HG02623 (cell line): ENCODE data around the gene GARS1.
"Not testable (repeated sequence)": the region's sequence is repeated elsewhere in the genome, so short reads cannot be mapped to it uniquely, and the experiment has no call there.

Experiments used
- ATAC-seq: cut with Tn5 transposase; IDR thresholded peaks from one replicate; pipeline ENCODE4 v1.9.1; 2021; ENCODE audit warnings: moderate library complexity; ENCODE audit not compliant: unreplicated experiment

Gene GARS1

DNA sequence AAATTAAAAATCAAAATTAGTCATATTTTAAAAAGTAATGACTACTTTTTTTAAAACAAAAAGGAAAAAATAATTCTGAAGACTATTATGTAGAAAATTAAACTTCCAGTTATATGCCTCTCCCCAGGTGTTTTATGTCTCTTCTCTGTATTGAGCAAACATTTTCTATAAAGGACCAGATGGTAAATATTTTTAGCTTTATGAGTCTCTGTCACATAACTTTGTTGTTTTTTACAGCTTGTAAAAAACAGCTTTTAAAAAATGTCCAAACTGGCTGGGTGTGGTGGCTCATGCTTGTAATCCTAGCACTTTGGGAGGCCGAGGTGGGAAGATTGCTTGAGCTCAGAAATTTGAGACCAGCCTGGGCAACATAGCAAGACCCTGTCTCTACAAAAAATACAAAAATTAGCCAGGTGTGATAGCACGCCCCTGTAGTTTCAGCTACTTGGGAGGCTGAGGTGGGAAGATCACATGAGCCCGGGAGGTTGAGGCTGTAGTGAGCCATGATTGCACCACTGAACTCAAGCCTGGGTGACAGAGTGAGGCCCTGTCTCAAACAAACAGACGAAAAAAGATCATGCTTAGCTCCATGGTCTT lies 23.5 kb downstream of the GARS1 start:
- ATAC-seq: no peak

DNA sequence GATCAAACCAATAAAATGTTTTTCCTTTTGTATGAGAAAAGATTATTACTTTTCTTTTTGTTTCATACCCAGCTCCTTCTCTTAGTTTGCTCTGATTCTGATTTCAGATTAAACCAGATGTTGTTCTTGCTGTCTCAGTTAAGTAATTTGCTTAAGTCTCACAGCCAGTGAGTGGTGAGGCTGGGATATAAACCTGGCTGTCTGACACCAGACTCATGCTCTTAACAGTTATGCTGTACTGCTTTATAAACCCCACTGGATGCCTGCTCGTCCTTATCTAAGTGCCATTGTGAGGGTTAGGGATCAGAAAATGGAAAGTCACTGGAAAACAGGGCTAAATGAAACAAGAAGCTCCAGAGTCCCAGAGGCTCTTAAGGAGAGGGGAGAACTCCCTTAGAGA lies 24.3 kb downstream of the GARS1 start:
- no peak for ATAC-seq

DNA sequence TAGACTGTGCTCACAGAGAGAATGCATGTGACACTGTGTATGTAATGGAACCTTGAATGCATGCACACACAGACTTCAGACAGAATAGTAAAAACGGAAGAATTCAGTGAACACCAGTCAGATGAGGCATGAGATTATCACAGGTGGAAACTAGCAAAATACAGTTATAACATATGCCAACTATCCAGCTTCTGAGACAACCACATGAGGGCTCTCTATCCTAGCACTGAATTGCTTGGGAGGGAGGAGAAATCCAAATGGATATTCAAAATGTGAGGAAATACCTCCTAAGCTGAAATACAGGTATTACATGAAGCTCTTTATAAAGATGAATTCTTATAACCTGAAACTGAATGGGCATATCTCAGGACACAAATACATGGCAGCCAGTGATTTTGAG lies 30.6 kb downstream of the GARS1 start:
- no peak for ATAC-seq

DNA sequence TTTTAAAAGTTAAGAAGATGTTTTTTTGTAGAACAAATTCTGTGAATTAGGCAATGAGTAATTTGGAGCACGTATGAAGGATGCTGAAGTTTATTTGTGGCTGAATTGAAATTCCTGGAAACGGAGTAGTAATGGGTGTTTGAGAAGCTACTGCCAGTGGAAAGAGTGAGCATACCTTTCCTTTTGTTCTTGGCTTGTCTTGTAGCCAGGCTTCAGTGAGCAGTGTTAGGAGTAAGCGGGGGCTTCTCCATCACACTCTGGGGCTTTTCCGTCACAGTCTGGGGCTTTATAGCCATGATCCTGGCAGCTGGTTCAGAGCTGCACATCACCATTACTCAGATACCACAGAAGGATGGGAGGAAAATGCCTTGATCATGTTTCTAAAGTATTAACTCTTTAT lies 32.3 kb downstream of the GARS1 start:
- ATAC-seq: no peak

DNA sequence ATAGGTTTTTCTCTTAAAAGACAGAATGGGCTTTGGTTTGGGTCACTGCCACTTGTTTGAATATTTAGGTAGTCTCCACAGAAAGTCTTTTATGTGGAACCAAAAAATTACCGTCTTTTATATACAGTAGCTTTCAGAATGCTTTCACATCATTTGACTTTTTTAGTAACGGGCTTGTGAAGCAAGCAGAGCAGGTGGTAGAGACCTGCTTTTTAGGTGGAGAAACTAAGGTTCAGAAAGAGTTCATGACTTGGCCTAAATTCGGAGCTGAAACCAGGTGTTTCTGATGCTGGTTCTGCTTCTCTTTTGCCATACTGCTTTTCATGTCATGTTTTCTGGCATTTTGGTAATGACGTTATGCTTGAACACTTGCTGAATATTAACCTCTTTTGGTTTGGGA lies 36.3 kb downstream of the GARS1 start:
- peak; percentile 49 for ATAC-seq

DNA sequence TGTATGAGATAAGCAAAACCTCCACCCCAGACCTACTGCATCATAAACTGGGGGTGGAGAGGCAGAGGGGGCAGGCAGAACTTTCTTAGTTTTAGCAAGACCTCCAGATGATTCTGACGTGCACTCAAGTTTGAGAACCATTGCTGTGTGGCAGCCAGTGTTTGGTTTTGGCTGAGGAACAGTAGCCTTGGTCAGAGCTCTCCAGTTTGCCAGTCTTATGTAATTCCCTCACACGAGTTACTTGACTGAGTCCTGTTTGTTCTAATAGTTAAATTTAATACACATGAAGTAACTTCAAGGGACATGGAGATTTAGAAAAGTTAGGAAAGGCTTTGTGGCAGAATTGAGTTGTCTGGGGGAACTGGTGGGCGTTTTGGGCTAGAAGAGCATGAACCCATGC lies 38.5 kb downstream of the GARS1 start:
- ATAC-seq: no peak

DNA sequence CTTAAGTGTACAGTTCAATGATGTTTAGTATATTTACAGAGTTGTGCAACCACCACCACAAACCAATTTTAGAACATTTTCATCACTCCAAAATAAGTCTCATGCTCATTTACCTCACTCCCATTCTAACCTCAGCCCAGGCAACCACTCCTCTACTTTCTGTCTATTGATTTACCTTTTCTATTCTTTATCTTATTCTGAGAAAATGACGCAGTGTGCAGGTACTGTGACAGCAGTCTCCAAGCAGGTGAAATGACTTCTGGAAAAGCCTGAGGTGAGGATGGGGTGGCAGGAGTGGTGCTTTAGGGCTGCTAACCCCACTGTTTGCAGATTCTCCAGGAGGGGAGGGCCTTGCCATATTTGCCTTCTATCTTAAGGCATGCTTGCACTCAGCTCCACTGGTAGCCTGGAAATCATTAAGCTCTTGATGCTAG lies 39.5 kb downstream of the GARS1 start:
- peak; percentile 37 for ATAC-seq

DNA sequence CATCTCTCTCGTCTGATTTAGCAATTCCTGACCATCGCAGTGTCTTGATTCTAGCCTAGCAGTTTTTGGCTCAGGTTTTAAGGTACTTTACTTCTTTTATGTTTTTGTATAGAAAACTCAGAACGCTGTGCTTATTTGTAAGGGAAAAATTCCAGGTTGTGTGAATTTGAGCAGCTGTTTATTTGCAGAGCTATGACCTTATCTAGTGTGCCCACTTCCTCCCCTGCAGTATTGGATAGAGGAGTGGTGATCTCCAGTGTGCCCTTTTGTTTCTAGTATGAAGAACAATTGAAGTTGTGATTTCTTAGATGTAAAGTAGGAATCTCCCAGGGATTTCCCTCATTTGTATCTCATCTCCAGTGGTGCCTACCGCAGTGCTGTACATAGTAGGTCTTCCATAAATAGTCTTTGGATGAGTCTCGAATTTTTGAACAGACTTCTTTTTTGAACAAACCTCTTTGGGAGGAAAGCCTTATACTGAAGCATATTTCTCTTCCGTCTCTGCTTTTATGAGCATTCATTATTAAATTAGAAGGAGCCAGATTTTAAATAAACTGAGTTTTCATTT lies 40.0 kb downstream of the GARS1 start:
- ATAC-seq: no peak

DNA sequence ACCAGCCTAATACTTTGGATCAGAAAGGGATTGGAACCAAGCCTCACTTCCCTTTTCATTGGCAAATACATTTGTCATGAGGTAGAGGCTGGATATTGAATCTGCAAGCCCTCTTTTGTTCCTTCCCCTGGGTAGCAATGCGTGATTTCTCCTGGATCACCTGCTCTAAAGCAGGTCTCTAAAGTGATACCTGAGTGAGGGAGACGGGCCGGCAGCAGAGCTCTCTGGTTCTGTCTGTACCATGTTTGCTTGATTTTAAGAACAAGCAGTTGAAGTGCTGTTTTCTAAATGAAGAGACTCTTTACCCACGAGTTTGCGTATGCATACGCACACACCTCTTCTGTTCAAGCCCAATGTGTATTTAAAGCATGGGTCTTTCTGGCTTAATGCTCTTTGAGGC lies 41.1 kb downstream of the GARS1 start:
- no peak for ATAC-seq

DNA sequence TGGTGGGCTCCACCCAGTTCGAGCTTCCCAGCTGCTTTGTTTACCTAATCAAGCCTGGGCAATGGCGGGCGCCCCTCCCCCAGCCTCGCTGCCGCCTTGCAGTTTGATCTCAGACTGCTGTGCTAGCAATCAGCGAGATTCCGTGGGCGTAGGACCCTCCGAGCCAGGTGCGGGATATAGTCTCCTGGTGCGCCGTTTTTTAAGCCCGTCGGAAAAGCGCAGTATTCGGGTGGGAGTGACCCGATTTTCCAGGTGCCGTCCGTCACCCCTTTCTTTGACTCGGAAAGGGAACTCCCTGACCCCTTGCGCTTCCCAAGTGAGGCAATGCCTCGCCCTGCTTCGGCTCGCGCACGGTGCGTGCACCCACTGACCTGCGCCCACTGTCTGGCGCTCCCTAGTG lies 47.6 kb downstream of the GARS1 start:
- ATAC-seq: not testable (repeated sequence)

DNA sequence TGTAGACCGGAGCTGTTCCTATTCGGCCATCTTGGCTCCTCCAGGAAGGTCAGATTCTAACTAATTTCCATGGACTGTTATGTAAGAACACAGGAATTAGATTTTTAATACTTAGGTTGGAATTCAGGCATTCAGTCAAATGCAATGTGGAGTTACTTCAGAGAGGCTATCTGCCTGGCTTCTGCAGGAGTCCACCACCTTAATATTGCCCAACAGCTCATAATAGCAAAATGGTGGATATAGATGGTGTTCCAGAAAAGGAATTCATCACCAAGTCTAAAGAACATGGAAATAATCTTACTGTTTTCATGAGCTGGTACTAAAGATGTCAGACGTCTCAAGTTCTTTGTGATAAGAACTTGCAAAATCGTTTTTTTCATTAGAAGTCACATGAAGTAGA lies 48.1 kb downstream of the GARS1 start:
- no peak for ATAC-seq

DNA sequence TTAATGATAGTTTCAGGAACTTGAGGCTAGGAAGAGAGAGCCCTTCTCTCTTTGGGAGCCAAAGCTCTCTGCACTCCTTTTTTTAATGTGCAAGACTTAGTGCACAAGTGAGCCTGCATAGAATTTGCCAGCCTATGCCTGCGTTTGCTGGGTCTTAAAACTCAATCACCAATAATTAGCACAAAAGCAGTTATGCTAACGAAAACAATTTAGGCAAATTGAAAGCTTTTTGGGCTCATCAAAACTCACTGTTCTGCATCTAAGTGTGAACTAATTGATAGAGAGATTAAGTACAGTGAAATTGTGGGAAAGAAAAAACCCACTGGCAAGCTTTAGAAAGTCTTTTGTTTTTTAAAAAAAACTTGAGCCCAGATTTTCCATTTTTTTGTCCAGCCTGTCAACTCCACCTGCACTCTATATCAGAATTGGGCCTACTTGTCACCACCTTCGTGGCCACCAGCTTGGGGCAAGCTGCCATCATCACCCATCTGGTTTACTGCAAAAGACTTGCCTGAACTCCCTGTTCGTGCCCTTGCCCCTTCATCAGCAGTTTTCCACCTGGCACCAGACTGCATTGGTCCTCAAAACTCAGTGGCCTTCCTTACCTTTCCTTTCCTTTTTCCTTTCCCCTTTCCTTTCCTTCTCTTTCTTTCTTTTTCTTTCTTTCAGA lies 49.7 kb downstream of the GARS1 start:
- no peak for ATAC-seq

DNA sequence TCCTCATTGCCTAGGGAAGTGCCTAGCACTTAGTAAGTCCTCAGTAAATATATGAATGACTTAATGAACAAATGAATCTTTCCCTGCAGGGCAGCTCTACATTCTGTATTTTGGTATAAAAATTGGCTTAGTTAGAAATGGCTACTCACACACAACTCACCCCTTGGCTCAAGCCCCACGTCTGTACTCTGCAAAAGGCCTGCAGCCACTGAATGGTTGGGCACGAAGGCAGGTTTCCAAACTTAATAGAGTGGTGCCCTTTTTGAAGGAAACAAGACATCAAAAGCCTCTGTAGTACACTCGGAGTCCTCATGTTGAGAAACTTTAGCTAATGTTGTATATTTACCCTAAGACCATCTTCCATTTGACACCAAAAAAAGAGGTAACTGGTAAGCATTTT lies 51.0 kb downstream of the GARS1 start:
- no peak for ATAC-seq

DNA sequence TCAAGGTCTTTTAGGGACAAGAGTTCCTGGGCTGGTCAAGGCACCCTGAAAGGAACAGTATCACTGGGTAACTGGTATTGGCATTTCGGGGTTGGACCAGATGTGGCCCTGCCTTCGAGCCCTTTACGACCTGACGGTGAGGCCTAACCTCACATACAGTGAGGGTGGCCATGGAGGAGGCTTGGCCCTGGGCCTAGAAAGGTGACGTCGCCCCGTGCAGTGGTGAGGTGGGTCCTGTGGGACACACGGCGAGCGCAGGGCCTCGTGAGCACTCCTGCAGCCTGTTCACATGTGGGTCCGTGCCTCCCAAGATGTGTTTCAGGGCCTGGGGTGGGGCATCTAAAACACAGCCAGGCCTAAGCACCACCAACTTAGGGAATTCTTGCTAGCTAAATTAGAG lies 51.5 kb downstream of the GARS1 start:
- ATAC-seq: no peak

DNA sequence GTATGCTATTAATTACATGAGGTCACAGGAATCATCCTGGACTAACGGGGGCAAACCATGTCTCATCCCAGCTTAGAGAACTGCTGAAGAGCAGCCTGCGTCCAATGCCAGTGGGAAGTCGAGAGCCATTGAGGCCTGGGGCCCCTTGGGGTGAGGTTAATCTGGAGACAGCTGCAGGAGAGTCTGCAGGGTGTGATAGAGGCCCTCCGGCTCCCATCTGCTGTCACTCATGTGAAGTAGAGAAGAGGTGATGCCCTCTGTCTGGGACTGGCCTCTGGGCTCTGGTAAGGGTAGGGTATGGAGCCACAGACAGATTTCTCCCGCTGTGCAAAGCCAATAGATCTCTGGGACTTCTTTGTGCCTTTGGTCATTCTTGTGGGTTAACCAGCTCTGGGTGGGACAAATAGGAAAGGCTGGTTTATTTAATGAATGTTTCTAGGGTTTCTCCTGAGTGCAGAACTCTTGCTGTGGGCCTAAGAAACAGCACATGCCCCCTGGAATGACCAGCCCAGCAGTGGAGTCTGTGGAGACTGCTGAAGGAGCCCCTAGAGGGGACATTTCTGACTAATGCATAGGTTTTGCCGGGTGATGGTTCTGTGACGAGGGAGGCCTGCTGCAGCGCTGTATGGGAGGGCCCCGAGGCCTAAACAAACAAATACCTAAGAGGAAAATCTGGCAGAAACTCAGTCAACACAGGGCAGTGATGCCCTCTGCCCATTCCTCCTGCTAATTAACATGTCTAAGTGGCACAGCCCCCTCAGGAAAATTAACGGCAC lies 53.1 kb downstream of the GARS1 start:
- no peak for ATAC-seq

DNA sequence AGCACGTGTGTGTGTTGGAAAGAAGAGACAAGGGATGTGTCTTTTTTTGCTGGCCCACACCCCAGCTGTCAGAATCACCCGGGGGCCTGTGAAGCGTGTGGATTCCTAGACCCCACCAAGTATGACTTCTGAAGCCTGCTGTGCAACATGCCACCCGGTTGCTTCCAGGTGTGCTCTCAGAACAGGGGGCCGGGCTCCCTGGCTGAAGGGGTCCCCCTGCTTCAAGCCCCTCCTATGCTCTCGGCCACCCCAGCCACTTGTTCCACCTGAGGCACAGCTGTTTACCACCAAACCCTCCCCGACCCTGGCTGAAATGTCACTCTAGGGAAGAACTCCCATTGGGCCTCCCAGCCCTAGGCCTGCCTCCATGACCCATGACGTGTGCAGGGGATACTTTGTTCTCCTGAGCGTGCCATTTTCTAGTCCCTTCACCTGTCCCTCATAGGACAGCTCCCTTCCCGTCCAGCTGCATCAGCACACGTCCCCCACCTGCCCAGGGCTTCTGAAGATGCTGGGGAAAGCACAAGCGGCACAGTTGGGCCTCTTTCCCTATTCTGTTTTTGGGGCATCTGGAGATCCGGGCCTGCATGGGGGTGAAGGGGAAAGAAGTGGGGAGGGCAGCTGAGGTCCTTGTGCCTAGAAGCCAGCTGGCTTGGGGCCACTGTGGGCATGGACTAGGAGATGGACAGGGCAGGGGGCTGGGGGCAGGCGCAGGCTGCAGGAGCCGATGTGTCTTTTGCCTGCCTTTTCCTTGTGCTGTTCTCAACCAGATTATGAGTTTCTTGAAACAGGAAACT lies 54.3 kb downstream of the GARS1 start:
- no peak for ATAC-seq

DNA sequence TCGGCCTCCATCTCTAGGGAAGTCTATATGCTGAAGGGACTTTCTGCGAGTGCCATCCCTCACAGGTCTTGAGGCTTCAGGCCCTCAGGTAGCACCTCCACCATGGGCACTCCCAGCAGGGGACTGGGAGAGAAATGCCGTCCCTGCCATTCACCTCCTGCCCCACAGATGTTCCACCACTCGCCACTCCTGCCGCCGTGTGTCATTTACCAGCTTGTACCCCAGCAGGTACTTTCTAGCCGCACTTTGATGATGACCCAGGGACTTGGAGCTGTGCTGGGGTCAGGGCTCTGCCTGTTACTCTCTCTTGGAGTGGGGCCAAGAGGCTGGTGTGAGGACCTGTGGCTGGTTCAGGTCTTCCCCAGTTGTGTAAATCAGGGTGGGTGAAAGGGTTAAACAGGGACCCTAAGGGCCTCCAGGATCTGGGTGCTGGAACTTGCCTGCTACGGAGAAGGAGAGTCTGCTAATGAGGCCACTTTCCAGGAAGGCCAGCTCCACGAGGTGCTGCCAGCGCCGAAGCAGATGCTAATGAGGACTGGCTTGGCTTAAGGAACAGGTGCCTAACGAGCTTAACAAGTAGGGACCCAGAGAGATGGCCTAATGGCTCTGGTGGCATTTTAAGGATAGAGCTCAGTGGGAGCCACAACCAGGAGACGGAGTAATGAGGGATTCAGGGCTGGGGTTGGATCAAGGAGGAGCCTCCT lies 55.2 kb downstream of the GARS1 start:
- no peak for ATAC-seq

DNA sequence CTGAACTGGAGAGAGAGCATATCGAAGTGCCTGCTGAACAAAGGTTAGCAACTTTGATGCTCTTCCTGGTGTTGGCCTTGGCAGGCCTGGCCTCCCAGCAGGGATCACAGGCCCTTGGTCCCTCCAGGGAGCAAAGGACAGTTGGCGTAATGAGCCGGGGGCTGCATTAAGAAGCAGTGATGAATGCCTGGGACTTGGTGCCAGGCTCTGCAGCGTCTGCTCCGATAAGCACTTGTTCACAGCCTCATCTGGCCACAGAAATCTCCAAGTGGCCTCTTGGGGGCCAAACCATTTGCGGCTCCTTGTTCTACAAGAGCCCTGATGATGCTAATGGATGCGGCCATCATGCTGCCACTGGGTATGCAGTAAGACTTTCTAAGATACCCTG lies 55.7 kb downstream of the GARS1 start:
- no peak for ATAC-seq

DNA sequence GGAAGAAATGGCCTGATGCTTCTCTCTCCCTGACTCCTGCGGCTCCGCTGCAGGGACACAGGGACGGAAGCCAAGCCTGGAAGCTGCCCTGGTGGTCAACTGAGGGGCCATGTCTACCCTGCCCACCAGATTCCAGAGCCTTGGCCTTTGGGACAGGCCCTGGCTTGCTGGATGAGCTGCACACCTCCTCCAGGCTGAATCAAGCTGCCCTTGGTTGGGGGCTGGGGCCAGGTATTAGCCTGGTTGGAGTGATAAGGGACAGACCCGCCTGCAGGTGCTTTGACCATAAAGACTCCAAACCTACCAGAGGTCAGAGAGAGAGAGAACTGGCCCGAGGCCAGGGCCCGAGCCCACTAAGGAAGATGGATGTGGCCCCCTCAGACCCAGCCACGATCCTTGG lies 57.5 kb downstream of the GARS1 start:
- no peak for ATAC-seq
